Measurements from ENCODE around the gene LKAAEAR1.

- no peak for TF ChIP-seq CTCF (IDR thresholded peaks at IDR 0.05)
- no peak for TF ChIP-seq POLR2A (IDR thresholded peaks at IDR 0.05)
Observed at GRCh38 chr20:64041781-64042053, 42.5 kb downstream of the LKAAEAR1 start.

All from breast epithelium (tissue), 3 donors.